HG02610 (cell line): Measurements from ENCODE around the gene DIAPH1.
A peak's percentile ranks its signal among the peaks of the same experiment; 100 is the strongest.

ENCODE experiments used
- ATAC-seq: cut with Tn5 transposase; IDR thresholded peaks from one replicate; pipeline ENCODE4 v1.9.1; 2021; ENCODE audit warnings: mild to moderate bottlenecking, moderate library complexity; ENCODE audit not compliant: unreplicated experiment

DIAPH1 gene

DNA sequence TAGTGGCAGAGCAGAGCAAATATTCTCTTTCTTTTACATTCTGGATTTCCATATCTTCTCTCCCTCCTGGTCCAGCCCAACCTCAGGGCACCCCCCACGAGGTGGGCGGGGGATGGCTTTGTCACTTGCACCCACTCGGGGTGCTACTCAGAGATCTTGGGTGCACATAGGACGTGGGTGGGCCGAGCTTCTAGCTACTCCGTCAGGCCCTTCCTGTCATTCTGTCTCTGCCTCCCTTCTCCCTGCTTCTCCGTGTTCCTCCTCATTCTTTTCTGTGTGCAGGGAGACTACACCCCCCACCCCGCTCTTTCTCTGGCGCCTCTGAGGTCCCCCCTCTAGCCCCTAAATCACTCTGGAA, 110.4 kb downstream of the DIAPH1 start:
- no peak for ATAC-seq

DNA sequence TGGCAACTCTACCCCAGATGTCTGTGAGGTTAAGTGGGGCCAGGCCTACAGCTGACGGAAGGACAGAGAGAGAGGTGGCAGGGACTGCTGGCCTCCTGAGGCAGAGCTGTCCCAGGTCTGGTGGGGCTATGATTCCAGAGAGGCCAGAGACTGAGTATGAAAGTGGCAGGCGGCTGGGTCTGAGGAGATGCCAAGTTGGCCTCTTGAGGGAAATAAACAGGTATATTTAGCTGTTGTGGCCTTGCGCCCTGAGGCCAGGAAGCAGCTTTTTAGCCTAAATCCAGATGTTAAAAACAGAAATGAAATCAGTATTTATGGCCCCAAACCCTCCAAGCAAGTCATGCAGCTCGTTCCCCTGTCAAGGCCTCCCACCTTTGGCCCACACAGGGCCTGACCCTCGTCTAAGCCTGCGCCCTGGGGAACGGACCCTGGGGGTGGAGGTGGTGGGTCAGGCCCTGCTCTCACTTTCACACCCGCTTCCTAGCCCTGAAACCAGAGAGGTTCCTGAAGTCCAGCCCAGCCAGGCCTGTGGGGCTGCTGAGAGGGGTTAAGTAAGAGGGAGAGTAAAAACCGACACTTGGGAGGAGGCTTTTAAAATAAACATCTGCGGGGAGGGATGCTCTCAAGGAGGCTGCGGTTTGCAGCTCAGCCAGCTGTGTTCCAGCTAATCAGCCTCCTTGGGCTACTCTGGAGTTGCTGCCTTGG, 111.3 kb downstream of the DIAPH1 start:
- peak; percentile 30 for ATAC-seq

DNA sequence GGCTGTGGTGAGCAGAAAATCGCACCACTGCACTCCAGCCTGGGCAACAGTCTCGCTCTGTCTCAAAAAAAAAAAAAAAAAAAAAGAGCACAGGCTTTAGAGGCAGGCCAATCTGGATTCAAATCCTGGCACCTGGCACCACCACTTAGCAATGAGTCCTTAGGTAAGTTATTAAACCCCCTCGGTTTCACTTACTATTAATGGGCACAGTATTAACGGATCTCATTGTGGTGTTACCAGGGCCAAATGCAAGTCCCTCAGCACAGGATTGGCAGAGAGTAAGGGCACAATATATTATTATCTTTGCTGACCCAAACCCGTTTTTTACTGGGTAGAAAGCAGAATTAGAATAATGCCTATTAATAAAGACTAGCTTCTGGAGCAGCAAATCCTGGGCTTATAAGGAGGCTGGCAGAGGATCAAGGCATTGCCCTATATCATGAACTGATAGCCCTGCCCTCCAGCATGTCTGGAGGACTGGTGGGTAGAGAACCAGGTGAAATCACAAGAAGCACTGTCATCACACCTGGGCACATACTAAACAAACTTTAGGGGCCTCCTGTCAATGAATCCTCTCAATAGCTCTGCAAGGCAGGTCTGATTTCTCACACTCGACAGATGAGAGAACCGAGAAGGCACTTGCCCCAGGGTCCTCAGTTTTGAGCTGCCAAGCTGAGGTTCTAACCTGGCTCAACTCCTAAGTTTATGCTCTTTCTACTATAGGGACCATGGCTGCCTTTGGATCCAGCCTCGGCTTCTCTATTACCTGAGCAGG, 112.2 kb downstream of the DIAPH1 start:
- ATAC-seq: no peak

DNA sequence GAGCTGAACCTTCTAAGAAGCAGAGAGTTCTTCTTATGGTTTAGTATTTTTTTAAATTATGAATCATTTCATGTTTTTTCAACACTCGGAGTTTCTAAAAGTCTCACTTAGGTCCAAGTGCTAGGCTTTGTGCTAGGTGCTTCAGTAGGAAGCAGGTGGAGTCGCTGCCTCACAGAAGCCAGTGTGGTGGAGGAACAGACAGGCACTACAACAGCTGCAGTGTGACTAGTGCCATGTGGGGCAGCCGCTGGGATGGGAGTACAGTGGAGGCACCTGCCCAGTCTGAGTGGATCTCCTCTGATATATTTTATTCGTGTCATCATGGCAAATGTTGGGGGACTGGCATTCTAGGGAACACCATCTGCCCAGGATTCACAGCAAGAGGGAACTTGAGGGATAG, 114.6 kb downstream of the DIAPH1 start:
- ATAC-seq: no peak

DNA sequence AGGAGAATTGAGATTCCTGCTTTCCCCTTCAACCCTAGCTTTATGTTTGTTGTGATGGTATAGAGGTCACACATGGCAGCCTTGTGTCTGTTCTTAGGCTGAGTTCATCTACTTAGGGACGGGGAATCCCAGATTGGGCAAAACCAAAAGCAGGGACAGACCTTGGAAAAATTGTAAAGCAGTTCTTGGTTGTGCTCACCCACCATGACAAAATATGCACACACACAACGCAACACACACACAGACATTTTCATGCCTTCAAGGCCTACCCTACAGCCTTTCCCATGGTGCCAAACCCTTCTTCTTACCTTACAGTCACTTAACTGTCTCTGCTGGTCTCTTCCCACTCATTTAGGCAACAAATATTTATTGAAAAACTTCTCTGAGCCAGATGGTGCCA, 115.1 kb downstream of the DIAPH1 start:
- ATAC-seq: peak; percentile 32

DNA sequence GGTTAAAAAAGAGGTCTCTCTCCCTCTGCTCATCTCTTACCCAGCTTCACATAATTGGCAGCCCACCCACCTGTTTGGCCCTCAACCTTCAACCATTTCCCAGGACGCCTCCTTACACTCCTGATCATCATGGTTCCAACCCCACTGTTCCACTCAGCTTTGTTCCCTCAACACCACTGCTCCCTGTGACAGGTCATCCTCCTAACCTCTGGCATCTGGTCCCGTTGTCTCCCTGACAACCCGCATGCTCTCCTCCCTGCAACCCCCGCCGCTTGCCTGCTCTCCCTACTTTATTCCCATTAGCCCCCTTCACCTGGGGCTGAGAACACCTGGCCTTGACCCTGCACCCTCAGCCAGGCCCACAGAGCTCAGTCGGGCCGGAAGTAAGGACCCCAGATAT, 117.0 kb downstream of the DIAPH1 start:
- ATAC-seq: no peak

DNA sequence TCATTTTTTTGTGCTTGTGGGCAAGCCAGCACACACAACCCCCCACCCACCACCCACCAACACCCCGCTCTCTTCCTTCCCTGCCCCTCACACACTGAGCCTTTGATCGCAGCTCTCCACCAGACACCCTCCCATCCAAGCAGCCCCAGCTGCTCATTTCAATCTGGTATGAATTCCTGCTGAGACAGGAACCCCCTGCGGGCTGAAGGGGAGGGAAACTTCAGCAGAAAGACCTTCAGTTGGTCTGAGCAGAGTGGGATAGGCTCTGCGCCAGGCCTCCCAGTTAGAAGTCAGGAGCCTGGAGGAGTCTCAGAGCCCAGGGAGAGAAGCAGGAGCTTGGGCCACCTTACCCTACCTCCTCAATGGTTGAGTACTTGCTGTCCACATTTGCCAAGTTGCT, 122.8 kb downstream of the DIAPH1 start:
- ATAC-seq: no peak

DNA sequence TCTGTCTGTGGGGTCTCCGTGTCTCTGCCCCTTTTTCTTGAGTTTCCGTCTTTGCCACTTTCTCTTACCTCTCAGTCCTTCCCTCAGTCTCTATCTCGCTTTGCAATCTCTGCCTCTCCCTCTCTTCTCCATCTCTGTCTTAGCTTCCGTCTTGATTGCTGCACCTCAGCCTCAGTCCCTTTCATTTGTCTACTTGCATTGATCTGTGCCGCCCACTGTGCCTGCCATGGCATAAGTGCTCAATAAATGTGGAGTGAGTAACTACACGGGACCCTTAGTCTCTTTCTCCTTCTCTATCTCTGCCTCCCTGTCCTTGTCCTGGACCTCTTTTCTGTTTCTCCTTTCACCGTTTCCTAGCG, 123.4 kb downstream of the DIAPH1 start:
- no peak for ATAC-seq

DNA sequence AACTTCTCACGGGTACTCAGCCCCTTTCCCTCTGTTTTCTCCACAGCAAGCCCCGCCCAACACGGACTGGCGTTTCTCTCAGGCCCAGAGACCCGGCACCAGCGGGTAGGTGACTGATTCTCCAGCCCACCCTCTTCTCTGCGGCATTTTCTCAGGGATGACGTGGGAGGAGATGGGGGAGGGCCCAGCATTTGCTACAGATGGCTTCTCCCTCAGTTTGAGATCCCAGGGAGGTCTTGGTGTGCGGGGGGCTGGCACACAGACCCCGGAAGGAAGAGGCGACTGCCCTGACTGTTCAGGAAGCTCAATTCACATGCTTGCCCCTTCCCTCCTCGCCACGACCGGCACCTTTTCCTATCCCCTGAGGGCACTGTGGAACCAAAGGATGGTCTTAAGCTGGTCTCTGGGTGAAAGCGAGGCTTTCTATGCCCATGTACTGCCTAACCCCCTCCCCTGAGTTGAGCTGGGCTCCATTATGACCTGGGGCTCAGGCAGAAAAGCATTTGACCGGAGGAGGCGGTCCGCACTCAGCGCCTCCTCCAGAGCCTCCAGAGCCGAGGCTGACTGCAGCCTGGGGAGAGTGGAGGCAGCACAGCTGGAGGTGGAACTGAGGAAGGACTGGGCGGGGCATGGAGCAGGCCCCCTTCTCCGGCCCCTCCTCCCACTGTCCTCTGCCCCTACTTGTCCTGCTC, 123.9 kb downstream of the DIAPH1 start:
- no peak for ATAC-seq

DNA sequence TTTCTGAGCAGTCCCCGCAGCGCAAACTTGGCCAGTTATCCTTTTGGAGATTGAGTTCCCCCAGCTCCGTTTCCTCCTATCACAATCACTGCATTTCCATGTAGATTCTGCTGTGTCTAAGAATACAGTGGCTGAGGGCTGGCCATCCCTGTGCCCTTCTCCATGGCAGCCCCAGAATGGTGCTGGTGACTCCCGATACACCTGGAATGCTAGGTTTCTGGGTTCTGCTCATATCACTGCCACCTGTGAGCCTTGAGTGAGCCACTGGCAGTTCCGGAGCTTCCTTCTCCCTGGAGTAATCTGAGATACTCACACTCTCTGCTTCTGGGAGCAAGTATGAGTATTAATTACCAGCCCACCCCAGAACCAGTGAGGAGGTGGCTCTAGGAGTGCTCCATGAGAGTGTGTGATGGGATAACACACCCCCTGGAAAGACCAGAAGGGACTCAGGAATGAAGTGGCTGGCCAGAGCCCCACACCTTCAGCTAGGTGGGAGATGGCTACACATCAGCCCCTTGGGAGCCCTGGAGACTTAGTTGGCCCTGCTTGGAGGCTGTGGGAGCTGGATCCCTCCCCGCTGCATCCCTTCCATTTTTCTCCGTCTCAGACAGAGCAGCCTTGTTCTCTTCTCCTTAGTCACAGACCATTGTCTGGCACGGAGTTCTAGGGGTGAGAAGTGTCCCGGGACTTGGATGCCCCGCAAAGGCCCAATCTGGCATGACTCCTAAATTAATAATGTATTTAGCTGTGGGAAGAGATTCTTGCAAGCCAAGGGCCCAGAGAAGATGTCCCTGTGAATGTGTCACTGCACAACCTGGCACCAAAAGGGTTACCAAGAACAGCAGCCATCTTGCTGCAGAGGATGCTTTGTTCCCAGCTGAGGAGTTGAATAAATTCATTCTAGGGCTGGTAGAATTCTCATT, 125.0 kb downstream of the DIAPH1 start:
- ATAC-seq: no peak

DNA sequence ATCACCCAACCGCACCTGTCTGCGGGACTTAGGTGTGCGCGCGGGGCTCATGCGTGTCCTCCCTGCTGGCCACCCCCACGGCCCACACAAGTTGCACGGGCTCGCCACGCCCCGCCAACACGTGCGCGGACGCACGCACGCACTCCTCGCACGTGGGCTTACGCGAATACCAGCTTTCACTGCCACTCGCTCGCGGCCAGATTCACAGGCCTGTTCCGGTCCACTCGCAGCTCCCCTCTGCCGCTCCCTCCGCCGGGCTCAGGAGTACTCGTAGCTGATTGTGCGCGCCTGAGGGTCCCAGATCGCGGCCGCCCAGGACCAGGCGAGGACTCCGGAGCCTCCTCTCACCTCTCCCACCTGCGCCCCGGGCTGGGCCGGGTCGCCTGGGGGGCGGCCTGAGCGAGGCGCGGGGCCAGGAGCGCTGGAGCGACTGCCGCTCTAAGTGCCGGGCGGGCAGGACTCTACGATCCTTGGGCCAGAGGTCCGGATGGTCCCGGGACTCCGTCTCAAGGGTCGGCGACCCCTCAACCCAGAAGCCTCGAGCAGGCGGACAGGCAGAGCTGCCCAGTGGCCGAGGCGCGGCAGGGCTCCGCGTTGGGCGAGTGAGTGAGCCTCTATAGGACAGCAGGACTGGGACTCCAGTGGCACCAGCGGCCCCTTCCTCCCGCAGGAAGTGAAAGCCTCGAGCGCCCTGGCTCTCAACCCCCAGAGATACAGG, 126.5 kb downstream of the DIAPH1 start:
- no peak for ATAC-seq

DNA sequence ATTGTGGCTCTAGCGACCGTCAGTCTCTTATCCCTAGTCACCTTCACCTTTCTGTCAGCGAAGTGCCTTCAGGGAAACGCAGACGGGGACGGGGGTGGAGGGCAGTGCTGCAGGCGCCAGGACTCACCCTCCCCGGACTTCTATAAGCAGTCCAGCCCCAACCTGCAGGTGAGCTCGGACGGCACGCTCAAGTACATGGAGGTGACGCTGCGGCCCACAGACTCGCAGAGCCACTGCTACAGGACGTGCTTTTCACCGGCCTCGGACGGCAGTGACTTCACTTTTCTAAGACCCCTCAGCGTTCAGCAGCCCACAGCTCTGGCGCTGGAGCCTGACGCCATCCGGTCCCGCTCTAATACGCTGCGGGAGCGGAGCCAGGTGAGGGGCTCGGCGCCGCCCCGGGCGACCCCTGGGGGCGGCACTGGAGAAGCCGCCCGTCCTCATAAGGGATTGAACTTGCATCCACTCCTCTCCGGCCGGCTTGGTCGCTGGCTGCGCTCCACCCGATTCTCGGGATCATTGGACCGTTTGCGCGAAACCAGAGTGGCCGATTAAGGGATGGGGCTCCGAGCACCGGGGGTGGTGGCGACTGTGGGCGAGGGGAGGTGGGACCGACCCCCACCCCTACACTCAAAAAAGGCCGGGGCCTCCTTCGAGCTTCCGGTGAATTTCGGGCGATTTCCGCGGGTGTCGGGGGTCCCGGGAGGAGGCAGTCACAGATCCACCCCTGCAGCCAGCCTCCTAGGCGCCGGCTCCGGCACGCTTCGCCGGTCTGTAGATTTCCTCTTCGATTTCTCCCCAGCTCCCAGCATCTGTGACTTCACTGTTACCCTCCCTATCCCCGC, 127.3 kb downstream of the DIAPH1 start:
- ATAC-seq: no peak

DNA sequence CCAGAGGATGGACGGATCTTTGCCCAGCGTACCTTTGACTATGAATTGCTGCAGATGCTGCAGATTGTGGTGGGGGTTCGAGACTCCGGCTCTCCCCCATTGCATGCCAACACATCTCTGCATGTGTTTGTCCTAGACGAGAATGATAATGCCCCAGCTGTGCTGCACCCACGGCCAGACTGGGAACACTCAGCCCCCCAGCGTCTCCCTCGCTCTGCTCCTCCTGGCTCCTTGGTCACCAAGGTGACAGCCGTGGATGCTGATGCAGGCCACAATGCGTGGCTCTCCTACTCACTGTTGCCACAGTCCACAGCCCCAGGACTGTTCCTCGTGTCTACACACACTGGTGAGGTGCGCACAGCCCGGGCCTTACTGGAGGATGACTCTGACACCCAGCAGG, 128.0 kb downstream of the DIAPH1 start:
- ATAC-seq: no peak

DNA sequence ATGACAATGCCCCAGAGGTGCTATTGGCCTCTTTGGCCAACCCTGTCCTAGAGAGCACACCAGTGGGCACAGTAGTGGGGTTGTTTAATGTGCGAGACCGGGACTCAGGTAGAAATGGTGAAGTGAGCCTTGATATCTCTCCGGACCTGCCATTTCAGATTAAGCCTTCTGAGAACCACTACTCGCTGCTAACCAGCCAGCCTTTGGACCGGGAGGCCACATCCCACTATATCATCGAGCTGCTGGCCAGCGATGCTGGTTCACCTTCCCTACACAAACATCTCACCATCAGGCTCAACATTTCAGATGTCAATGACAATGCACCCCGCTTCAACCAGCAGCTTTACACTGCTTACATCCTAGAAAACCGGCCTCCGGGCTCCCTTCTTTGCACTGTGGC, 128.5 kb downstream of the DIAPH1 start:
- no peak for ATAC-seq

DNA sequence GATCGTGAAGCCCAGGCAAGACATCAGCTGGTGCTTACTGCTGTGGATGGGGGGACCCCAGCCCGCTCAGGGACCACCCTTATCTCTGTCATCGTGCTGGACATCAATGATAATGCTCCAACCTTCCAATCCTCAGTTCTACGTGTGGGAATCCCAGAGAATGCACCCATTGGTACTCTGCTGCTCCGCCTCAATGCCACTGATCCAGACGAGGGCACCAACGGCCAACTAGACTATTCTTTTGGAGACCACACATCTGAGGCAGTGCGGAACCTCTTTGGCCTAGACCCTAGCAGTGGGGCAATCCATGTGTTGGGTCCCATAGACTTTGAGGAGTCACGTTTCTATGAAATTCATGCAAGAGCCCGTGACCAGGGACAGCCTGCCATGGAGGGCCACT, 129.0 kb downstream of the DIAPH1 start:
- ATAC-seq: no peak

DNA sequence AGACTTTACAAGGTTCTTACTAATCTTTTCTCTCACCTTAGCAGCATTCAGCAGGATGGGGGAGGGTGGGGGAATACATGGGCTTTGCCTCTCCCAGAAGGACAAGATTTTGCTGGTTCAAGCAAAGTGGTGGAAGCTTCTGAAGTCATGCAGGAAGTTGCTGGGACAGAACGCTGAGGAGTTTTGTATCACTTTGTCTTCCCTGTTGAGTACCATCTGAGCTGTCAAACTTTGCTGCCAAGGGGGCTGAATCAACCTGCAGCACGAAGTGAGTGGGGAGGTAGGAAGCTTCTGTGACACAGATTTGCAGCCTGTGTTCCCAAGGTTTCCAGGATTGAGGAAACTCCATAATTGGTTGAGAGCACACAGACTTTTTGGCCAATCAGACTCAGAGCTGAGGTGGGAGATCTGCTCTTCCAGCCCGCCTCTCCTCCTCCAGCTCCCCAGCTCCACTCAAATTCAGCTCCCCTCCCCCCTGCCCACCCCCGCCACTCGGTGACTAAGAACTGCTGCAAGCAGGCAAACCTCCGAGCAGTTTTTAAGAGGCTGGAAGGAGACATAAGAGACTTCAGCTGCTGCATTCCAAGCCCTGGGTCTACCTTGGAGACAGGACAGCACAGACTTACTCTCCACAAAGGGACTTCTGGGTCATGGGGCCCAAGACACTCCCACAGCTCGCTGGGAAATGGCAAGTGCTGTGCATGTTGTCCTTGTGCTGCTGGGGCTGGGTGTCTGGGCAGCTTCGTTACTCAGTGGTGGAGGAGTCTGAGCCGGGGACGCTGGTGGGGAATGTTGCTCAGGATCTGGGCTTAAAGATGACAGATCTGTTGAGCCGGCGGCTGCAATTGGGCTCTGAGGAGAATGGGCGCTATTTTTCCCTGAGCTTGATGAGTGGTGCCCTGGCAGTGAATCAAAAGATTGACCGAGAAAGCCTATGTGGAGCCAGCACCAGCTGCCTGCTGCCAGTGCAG, 129.9 kb downstream of the DIAPH1 start, which contains the start of gene PCDHGC5:
PCDHGC5 (plus strand) TSS at position 491 of the 971 bp plus-strand sequence; CDS start at position 651, 160 bp downstream.
- ATAC-seq: no peak

DNA sequence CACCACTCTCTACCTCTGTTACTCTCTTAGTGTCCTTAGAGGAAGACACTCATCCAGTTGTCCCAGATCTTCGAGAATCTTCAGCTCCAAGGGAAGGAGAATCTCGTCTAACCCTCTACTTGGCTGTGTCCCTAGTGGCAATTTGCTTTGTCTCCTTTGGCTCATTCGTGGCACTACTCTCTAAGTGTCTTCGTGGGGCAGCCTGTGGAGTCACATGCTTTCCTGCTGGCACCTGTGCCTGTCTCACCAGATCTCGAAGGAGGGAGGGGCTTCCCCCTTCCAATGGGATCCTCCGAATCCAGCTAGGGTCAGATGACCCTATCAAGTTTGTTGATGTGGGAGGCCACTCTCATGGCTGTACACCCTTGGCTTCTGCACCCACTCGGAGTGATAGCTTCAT, 131.7 kb downstream of the DIAPH1 start:
- ATAC-seq: no peak

DNA sequence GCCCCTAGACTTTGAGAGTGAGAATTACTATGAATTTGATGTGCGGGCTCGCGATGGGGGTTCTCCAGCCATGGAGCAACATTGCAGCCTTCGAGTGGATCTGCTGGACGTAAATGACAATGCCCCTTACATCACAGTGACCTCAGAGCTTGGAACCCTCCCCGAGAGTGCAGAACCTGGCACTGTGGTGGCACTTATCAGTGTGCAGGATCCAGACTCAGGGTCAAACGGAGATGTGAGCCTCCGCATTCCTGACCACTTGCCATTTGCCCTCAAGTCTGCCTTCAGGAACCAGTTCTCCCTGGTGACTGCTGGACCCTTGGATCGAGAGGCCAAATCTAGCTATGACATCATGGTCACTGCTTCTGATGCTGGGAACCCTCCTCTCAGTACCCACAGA, 132.7 kb downstream of the DIAPH1 start:
- ATAC-seq: no peak
